GM19238 (cell line): ENCODE data around the gene HUNK.

Experiments used
- DNase-seq: peaks from one replicate; pipeline ENCODE4 v3.0.0; 2011; ENCODE audit warnings: low spot score; ENCODE audit not compliant: insufficient read length

HUNK gene

GRCh38 chr21:31895077-31895835 lies 22.4 kb downstream of the HUNK start:
- no peak for DNase-seq

- no peak for DNase-seq
These were observed 23.2 kb downstream of the HUNK start for GRCh38 chr21:31896019-31896418.

GRCh38 chr21:31897311-31897710 lies 24.5 kb downstream of the HUNK start:
- no peak for DNase-seq

GRCh38 chr21:31898933-31899630 lies 26.3 kb downstream of the HUNK start:
- no peak for DNase-seq

GRCh38 chr21:31900121-31900895 lies 27.5 kb downstream of the HUNK start:
- DNase-seq, result no peak

- DNase-seq, result no peak
These were observed 28.5 kb downstream of the HUNK start for GRCh38 chr21:31901315-31901714.

- DNase-seq, result no peak
These were observed 29.6 kb downstream of the HUNK start for GRCh38 chr21:31902438-31902837.

GRCh38 chr21:31903896-31904295 lies 31.1 kb downstream of the HUNK start:
- DNase-seq, result no peak

- no peak for DNase-seq
These were observed 33.0 kb downstream of the HUNK start for GRCh38 chr21:31905503-31906451.

GRCh38 chr21:31908106-31909031 lies 35.5 kb downstream of the HUNK start:
- no peak for DNase-seq

- DNase-seq, result no peak
These were observed 36.6 kb downstream of the HUNK start for GRCh38 chr21:31909153-31910073.

- no peak for DNase-seq
These were observed 37.3 kb downstream of the HUNK start for GRCh38 chr21:31910074-31910470.

- no peak for DNase-seq
These were observed 38.5 kb downstream of the HUNK start for GRCh38 chr21:31911138-31911907.

- no peak for DNase-seq
These were observed 39.7 kb downstream of the HUNK start for GRCh38 chr21:31912501-31912900.

GRCh38 chr21:31913182-31913608 lies 40.4 kb downstream of the HUNK start:
- DNase-seq, result no peak

GRCh38 chr21:31914472-31914871 lies 41.7 kb downstream of the HUNK start:
- no peak for DNase-seq

- DNase-seq, result no peak
These were observed 42.7 kb downstream of the HUNK start for GRCh38 chr21:31915566-31915965.

GRCh38 chr21:31917108-31917507 lies 44.3 kb downstream of the HUNK start:
- DNase-seq, result no peak
